Fibroblast of gingiva (primary cell): ENCODE results near the gene VEPH1.
A peak's percentile ranks its signal among the peaks of the same experiment; 100 is the strongest.
"Not testable (repeated sequence)": the region's sequence is repeated elsewhere in the genome, so short reads cannot be mapped to it uniquely, and the experiment has no call there.

Experiments used
- DNase-seq: peaks from one replicate; pipeline ENCODE4 v3.0.0-alpha.2; 2011; ENCODE audit warnings: low read depth

Gene VEPH1

DNA sequence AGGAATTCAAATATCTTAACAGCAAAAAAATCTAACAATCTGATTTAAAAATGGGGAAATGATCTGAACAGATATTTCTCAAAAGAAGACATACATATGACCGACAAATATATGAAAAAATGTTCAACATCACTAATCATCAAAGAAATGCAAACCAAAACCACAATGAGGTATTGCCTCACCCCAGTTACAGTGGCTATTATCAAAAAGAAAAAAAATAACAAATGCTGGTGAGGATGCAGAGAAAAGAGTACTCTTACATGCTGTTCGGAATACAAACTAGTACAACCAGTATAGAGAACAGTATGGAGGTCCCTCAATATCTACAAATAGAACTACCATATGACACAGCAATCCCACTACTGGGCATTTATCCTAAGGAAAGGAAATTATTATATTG, 152.6 kb downstream of the VEPH1 start:
- DNase-seq: peak; percentile 24

DNA sequence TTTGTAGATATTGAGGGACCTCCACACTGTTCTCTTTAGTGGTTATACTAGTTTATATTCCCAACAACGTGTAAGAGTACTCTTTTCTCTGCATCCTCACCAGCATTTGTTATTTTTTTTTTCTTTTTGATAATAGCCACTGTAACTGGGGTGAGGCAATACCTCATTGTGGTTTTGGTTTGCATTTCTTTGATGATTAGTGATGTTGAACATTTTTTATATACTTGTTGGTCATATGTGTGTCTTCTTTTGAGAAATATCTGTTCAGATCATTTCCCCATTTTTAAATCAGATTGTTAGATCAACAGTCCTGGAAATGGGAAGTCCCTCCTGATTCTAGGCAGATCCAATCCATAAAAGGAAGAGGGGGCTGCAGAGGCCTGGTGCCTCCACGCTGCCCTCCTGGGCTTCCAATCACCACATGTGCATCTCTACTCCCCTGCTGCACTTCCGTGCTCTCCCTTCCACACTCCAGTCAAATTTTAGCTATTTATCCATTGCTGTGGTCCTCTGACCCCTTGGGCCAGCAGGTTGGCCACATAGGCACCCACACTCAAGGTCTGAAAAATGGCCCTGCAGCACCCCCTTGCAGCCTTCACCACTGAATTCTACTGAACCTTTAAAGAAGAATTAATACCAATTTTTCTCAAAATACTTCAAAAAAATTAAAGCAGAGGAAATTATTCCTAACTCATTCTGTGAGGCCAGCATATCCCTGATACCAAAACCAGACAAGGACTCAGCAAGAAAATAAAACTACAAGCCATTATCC, 154.7 kb downstream of the VEPH1 start:
- DNase-seq: peak; percentile 45

DNA sequence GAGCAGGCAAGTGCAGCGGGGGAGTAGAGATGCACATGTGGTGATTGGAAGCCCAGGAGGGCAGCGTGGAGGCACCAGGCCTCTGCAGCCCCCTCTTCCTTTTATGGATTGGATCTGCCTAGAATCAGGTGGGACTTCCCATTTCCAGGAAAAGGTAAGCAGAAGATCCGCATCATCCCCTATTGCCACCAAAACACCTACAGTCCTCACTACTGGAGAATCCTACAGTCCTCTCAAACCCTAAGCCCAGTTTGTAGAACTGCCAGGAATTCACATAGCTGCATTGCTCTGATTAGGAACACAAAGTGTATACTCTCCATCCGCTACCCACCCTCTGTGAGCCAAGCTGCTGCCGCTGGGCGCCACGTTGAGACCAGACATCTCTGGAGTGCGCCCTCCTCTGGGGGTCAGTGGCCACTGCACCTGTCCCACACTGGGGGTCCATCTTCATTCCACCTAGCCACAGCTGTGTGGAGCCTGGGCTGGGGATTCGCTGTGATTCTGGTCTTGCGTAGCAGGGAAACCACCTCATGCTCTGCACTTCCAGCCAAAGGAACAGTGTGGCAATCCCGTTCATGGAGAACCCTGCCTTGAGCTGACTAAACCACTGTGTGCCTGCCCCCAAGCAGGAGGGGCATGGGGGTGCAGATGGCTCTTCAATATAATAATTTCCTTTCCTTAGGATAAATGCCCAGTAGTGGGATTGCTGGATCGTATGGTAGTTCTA, 155.5 kb downstream of the VEPH1 start:
- peak; percentile 57 for DNase-seq

DNA sequence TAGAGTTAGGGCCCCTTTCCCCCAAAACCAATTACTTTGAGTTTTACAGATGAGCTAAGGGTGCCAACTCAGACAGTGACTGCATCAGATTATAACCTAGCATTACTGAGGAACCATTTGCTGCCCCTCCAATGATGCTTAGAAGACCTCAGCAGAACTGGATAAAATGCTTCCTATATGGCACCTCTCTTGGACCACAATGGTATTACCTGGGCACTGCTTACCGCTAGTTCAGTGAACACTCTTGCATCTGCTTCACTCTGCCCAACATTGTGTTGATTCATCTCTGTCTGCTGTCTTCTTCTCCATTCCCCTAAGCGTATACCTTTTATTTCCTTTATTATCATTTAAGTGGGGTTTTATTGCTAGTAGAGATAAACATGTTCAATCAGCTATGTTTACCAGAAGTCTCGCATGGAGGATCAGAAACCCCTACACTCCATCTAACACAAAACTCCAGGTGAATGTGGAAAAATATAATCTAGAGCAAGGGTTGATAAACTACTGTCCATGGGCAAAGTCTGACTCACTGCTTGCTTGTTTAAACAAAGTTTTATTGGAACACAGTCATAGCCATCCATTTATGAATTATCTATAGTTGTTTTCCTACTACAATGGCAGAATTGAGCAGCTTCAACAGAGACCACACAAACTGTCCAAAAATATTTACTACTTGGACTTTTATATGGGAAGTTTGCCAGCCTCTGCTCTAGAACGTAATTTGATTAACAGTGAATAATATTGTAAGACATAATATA, 166.8 kb downstream of the VEPH1 start:
- DNase-seq: no peak

DNA sequence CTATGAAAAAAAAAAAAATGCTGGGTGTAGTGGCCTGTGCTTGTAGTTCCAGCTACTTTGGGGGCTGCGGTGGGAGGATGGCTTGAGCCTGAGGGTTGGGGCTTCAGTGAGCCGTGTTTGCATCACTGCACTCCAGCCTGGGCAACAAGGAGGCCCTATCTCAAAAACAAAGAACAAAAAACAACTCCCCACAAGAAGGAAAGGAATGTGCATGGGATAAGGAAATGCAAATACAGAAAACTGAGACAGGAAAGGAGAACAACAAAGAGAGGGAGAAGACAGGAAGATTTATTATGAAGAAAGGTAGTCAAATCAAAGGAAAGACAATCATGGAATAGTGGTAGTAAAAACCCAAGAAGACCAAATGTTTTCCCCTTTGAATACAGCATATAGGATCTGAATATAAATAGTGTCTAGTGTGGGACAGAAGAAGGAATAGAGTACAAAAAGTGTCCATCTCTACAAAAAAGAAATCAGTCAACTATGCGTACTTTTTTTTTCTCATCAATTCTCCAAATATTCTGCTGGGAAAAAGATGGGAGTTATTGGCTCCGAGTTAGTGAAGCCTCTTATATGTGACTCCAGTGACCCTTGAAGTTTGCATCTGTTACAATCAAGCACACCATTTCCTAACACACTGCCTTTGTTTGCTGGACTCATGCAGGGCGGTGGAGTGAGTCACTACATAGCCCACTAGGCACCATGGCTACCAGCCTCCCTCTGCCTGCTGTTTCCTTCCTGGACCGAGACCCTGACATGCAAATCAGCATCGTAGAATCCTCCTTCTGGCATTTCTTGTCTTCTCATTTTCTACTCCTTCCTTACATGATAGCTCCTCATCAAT, 167.8 kb downstream of the VEPH1 start:
- peak; percentile 82 for DNase-seq

DNA sequence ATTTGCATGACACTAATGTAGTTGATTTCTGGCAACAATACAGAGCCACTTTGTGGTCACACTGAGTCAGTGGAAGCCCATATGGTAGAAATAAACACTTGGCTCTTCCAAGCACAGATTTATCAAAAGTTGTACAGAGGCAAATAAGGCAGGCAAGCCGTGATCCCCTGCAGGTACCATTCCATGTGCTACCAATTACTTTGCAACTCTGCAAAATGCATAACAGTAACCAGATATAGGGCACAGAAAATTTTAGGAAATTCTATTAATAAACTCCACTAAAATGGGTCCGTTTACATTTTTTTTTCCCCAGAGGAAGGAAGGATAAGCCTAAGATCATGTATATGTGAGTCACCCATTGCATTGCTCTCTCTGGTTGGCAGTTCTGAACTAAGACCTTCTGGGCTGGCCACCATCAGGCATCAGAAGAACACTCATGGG, 169.6 kb downstream of the VEPH1 start:
- DNase-seq: peak; percentile 96

DNA sequence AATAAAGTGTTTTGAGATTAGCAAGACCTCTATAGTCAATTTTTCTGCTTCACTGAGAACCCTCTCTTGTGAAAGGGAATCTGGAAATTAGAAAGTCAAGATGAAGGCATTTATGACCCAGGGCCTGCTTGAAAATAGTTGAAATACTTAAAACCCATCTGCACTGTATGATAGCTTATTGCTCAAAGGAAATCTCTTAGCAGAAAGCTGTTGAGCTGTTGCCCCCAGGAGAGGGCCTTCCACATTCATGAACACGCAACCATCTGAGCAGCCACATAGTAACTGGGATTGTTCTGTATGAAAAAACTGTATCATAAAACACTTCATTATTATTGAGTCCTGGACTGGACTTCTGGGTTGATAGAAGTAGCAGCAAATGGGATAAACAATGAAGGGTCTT, 173.0 kb downstream of the VEPH1 start:
- peak; percentile 46 for DNase-seq

DNA sequence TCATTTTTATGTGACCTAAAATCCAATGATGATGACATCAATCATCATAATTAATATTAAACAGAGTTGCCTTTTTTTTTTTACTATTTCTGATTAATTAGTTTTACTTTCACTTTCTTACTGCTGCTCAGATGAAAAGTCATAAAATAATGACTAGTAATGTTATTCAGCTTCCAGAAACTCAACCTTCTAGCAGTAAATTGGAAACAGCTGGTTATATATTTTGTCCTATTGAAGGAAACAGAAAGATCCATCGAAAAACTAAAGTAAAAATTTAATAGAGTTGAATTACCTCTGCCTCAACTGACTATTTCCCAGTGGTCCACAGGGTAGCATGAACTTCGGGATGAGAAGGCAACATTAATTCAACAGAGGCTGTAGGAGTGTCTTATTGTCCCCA, 173.7 kb downstream of the VEPH1 start:
- no peak for DNase-seq

DNA sequence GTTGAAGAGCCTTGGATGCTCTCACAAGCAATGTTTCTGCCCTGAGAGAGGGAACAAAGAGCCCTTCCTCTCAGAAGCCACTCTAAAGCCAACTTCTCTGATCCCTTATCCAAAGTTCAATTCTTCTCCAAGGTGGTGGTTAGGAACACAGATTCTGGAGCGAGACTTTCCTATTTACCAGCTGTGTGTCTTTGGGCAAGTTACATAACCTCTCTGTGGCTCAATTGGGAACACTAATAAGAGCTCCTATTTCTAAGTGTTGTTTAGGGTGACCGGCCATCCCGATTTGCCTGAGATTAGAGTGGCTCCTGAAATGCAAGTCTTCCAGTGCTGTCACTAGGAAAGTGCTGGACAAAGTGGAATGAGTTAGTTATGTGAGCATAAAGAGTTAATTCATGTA, 175.4 kb downstream of the VEPH1 start:
- no peak for DNase-seq

DNA sequence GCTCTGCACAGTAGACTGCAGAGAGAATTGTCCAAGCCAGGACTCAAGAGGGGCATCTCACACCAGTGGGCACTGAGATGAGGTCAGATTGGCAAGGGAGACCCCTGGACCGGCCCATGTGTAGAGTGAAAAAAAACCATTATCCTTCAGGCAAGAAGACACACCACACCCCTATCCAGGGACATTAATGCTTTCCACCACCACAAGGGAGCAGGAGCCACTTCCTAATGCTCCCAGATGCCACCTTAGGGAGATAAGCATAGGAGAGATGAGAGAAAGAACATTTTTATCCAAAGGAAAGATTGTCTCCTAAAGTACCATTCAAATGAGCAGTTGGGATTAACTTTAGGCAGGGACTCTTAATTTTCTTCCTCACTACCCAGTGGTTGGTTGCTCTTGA, 176.2 kb downstream of the VEPH1 start:
- DNase-seq: no peak

DNA sequence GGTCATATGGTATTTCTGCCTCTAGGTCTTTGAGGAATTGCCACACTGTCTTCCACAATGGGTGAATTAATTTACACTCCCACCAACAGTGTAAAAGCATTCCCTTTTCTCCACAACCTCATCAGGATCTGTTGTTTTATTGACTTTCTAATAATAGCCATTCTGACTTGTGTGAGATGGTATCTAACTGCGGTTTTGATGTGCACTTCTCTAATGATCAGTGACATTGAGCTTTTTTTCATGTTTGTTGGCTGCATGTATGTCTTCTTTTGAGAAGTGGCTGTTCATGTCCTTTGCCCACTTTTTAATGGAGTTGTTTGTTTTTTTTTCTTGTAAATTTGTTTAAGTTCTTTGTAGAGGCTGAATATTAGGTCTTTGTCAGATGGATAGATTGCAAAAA, 178.3 kb downstream of the VEPH1 start:
- not testable (repeated sequence) for DNase-seq

DNA sequence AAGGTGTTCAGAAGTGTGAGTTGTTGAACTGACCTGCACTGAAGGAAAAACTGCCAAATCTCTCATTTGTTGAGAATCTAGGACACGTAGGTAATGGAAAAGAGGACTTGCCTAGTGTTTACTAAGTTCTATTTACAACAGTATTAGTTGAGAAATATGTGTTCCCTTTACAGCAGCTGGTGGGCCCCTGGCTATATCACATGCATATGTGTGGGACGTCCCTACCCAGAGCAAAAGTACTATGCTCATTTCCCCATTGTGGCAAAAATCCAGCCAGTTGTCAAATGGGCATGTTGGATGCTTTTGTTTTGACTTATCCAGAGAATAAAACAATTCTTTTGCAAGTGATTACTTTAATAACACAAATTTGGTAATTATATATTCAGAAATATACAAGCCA, 179.9 kb downstream of the VEPH1 start:
- no peak for DNase-seq

DNA sequence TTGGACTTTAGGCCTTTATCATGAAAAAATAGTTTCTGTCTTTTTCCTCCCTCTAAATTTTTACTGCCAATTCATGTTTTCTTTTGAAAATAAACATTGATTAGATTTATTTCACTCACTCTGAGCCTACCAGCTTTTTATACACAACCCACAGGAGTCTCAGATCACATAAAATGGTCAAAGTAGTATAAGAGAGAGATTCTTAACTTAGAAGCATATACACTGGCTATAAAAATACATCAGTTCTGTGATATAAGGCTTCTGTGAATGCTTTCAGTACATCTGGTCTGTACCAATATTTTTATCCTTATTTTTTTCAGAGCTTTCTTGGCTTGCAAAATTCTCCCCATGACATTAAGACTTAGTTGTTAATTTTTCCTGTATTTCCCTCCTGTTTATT, 183.5 kb downstream of the VEPH1 start:
- DNase-seq: no peak

DNA sequence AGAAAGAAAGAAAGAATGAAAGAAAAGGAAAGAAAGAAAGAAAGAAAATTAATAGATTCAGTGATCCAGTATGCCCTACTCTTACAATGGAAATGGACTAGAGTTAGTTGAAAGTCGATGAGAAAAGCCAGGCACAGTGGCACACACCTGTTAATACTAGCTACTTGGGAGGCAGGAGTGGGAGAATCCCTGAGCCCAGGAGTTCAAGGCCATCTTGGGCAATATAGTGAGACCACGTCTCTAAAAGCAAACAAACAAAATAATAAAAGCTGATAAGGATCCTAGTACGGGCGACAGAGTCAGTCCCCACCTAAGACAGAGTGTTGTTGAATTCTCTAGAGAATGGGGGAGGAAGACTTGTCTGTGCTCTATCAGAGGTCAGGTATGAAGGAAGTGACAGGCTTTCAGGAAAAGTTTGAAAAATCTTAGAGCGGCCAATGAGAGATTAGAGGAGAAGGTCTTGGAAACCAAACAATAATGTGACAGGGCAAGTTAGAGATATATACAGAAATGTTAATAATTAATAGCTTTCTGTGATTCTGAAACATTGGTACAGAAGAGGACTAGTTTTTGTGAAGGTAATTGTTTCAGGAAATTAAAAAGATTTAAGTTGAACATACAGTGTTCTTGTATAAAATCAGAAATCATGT, 184.5 kb downstream of the VEPH1 start:
- DNase-seq: no peak

DNA sequence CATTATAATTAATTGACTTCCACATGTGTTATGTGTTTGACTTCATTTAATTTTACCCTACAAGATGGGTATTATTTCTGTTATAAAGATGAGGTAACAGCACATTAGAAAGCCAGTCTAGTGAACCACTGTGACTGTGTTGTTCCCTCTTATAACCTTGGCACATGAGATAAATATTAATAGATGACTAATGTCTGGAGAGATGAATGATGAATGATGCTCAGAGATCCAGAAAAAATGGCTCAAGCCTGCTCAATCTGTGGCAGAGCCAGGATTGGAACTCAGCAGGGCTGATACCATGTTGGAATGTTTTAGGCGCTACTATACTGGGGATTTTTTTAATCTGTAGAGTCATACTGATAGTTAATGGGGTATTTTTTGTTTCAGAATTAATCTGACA, 185.3 kb downstream of the VEPH1 start:
- no peak for DNase-seq

DNA sequence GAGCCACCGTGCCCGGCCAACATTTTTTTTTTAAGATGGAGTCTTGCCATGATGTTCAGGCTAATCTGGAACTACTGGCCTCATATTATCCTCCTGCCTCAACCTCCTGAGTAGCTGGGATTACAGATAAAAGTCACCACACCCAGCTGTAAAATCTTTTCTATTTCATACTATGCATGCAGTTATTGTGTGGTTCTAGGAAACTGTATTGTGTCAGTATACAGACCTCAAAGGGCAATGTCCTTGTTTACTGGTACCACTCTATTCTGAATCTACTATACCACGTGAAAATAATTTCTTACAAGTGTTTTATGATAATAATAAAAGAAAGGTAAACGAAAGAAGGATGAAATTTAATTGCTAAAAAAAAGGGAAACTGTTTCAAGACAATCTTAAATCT, 190.0 kb downstream of the VEPH1 start:
- DNase-seq: no peak

DNA sequence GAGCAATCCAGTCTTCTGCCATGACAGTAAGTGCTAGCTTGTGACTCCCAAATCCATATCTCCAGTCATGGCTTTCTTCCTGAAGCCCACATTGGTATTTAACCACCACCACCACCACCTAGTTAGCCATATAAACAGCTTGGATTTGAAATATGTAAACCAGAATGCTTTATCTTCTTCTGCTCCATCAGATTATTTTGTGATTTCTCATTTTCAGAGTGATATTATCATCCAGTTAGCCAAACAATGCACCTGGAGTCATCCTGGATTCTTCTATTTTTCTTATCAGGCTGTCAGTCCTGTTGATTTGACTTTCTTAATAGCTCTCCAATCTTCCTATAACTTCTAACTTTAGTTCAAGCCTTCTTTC, 190.9 kb downstream of the VEPH1 start:
- DNase-seq: no peak

DNA sequence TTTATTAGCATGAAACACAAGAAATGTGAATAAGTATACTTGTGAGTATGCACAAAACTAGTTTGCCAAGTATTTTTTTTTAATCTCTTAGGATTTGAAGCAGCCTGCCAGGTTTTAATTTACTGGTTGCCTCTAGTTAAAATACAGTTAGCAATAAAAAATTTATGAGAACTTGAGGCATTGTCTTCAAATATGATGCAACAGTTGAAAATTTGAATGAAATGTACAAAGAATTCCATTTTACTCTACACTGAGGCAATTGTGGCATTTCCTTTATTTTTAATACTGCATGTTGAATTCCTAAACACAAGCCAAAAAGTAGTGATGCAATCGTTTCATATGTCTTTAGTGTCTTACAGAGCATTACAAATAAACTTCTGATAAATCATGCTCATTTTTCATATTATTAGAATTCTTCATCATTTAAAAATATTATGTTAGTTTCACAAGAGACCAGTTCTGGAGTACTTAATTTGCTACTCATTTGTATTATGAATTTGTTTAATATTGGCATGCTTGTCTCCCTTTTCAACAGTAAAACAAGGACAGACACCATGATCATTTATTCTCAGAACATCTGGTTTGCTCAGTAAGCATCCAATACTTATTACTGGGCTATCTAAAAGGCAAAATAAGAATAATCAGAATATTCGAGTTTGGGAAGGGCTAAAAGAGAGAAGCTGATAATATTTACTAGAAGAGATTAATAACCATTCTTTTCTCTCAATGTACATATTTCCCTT, 191.4 kb downstream of the VEPH1 start:
- DNase-seq: peak; percentile 98

DNA sequence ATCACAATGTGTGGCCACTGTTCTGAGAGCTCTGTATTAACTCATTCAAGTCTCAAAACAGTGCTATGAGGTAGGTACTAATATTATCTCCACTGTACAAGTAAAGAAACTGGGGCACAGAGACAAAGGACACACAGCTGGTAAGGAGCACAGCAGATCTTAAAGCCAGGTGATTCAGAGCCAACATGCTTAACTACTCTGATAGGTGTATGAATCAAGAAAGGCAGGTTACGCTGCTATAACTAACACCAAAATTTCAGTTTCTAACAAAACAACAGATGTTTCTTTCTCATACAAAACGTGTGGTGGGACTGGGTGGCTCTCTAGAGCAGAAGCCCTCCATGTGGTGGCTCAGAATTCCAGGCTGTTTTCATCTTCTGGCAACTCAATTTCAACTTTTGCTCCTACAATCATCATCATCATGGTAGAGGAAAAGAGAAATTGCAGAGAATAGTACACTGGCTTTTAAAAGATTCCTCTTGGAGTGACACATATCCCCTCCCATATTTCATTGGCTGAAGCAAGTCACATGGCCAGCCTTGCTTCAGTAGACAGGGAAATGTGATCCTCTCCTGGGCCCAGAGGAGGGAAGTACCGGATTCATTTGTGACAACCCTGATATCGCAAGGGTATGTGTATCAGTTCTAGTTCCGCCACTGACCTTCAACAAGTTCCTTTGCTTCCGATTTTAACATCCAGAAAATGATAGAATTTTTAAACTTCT, 192.7 kb downstream of the VEPH1 start:
- no peak for DNase-seq

DNA sequence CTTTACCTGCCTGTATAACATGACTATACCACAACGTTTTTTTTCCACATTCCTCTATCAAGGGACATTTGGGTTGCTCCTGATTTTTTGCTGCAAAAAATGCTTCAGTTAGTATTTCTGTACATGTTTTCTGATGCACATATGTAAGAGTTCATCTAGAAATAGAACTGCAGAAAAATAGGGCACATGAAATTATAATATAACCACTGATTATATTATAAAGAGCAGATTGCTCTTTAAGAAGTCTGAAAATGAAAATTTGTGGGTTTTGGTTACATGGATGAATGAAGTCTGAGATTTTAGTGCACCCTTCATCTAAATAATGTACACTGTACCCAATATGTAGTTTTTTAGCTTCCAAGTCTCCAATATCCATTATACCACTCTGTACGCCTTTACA, 196.7 kb downstream of the VEPH1 start:
- no peak for DNase-seq
